GM18499 (cell line): ENCODE measurements around the gene PDZD7.

Source experiments
- ATAC-seq: cut with Tn5 transposase; IDR thresholded peaks from one replicate; pipeline ENCODE4 v1.9.1; 2021; ENCODE audit warnings: moderate number of reproducible peaks; ENCODE audit not compliant: insufficient read depth, unreplicated experiment

The PDZD7 gene

DNA sequence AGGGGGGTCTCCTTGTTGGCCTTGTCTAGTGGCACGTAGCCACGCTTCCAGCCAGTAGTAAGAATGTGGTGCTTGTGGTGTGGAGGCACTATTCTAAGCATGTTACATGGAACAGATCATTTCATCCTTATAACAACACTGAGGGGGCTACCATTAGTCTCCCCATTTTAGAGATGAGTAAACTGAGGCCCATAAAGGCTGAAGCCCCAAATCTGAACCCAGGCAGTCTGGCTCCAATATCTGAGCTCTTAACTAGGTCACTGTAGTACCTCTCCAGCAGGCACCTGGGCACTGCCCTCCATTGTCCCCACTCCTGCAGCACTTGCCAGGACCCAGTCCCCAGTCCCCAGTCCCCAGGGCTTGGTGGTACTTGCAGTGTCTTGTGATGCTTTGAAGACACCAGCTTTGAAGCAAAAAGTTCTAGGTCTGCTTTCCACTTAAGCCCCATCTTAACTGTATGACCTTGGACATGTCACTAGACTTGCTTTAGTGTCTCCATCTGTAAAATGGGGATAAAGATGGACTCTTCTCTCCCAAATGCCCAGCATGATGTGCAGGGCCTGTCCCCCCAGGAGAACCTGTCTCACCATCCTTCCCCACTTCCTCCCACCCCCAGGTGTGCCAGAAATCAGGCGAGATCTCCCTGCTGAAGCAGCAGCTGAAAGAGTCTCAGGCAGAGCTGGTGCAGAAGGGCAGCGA, 24.9 kb downstream of the PDZD7 start:
- ATAC-seq, result no peak

DNA sequence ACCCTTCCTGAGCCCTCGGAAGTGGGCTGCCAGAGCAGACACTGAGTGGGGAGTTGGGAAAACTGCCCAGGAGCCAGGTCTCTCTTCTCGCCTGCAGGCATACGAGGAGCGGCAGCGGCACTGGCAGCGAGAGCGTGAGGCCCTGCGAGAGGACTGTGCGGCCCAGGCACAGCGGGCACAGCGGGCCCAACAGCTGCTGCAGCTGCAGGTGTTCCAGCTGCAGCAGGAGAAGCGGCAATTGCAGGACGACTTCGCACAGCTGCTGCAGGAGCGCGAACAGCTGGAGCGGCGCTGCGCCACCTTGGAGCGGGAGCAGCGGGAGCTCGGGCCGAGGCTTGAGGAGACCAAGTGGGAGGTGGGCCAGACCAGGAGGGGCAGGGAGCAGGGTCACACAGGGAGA, 25.6 kb downstream of the PDZD7 start:
- ATAC-seq, result no peak

DNA sequence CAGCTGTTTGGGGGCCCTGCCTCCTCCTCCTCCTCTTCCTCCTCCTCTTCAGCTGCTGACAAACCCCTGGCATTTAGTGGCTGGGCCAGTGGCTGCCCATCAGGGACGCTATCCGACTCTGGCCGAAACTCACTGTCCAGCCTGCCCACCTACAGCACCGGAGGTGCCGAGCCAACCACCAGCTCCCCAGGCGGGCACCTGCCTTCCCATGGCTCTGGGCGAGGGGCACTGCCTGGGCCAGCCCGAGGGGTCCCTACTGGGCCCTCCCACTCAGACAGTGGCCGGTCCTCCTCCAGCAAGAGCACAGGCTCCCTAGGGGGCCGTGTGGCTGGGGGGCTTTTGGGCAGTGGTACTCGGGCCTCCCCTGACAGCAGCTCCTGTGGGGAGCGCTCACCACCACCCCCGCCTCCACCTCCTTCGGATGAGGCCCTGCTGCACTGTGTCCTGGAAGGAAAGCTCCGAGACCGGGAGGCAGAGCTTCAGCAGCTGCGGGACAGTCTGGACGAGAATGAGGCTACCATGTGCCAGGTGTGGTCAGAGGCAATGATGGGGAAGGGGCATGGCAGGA, 27.2 kb downstream of the PDZD7 start:
- ATAC-seq, result no peak

DNA sequence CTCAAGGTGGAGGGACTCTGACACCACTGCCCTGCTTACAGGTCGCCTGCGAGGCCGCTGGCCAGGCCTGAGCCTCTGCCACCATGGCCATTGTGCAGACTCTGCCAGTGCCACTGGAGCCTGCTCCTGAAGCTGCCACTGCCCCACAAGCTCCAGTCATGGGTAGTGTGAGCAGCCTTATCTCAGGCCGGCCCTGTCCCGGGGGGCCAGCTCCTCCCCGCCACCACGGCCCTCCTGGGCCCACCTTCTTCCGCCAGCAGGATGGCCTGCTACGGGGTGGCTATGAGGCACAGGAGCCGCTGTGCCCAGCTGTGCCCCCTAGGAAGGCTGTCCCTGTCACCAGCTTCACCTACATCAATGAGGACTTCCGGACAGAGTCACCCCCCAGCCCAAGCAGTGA, 28.5 kb downstream of the PDZD7 start:
- no peak for ATAC-seq

DNA sequence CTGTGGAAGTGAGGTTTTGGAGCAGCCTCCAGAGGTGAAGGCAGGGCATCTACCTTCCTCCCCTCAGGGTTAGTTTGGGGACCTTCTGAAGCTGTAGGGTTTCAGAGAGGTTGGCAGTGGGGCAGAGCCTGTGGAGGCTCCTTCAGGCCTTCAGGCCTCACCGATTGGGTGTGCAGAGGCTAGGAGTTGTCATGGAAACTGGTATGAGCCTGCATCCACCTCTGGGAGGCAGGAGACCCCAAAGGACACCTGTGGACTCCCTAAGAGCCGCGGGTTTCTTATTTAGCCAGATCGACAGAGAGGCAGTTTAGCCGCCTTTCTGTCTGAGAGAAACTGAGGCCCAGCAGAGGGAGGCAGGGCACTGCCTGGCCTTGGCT, 29.3 kb downstream of the PDZD7 start:
- ATAC-seq, result no peak

GRCh38 chr10:101000915-101001658, 29.8 kb downstream of the PDZD7 start:
- no peak for ATAC-seq

DNA sequence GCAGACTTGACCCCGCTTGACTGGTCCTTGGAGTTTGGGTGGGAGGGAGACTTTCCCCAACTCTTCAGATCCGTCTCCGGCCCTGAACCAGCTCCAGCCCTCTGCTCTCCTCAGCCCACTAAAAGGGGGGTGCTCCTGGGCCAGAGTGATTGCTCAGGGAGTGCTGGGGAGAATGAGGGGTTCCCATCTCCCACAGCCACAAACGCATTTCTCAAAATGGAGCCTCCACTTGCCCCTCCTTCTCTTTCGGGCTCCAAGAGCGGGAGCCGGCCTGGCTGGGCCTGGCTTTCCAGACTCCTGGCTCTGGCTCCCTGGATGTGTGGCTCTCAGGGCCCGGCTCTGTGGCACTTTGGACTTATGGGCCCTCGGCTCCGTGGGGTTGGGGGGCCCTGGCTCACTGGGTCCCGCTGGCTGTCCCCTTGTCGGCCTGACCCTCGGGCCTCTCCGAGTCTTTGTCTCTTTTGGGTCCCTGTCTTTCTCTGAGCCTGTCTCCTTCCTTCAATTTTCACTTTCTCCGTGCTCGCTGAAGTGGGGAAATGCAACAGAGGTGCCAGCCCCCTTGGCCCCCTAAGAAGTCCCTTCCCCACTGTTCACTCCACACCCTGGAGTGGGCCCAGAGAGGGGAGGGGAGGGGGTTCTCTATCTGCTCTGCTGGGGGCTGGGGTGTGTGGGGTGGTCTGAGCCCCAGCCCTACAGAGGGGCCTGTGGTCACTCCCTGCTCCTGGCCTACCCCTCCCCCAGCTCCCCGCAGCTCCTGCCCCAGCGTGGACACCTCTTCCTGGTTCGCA, 30.6 kb downstream of the PDZD7 start:
- ATAC-seq, result no peak

- ATAC-seq, result no peak
Observed at GRCh38 chr10:100999742-101000126, 31.2 kb downstream of the PDZD7 start, which contains the start of gene LZTS2. Gene LZTS2 (plus strand): TSS chr10:100999808. CDS start chr10:101002539, 2,731 bp downstream.

GRCh38 chr10:100998991-100999741, 31.8 kb downstream of the PDZD7 start:
- ATAC-seq, result no peak

DNA sequence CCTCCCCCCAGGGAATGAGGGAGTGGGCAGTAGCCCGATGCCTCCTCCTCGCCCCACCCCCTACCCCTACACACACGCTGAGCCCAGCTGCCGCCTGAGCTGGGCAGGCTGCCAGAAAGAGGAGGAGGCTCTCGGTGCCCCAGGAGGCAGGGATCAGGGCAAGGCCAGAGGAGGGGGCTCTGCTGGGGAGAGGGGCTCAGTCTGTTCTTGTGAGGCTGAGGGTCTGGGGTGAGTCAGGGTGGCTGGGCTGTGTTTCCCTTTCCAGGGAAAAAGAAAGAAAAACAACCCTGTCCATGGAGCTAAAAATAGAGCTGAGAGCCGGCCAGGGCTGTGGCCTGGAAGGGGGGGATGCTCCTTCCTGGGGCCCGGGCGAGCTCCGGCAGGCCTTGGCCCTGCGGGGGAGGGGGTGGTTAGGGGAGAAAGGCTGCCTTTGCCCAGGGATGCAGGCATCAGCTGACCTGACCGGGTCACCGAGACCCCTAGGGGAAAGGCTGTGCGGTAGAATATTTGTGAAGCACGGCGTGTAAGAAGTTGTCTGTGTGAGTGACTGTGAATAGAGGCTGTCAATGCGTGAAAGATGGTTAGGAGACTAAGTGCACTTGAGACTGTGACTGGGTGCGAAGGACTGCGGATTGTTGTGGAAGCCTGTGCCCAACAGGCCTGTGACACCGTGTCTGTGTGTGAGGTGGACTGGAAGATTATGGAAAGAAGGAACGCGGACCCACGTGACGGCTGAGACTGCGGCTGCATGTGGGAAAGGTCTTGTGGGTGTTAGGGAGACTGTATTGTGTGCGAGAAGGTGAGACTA, 32.5 kb downstream of the PDZD7 start:
- ATAC-seq, result no peak

DNA sequence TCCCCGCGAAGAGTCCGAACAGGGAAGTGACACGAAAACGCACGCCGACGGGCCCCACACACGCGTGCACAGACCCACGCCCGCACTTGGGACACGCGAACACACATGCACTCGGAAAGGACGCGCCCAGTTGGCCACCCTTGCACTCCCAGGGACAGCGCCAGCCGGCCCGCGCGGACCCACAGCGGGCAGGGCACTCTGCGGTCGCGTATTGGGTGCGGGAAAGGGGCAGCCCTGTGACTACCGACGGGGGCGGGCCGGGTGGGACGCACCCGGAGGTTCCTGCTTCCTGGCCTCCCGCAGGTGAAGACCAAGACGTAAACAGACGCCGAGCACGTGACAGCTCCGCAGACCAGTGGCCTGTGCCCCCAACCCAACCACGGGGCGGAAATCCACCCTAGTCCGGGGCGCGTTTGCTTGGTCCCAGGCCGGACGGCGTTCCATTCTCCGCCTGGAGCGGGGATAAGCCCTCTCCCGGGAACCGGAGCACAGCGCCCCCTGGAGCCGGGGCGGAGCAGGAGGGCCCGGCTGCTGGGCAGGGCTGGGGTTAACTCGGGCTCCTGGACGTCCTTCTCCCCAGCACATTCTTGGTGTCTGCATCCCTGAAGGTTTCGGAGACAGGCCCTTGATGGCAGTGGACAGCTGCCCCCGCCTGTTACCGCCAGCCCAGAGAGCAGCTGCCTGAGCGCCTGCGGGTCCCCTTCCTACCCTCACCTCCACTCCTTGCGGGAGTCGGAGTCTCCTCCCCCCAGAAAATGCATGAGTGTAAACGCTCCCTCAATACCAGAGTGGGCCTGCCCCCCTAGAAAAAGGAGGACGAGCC, 33.4 kb downstream of the PDZD7 start:
- no peak for ATAC-seq

- no peak for ATAC-seq
Observed at GRCh38 chr10:100996678-100997359, 34.1 kb downstream of the PDZD7 start.

- ATAC-seq, result no peak
Observed at GRCh38 chr10:100995181-100995580, 35.7 kb downstream of the PDZD7 start.

GRCh38 chr10:100993986-100994708, 36.8 kb downstream of the PDZD7 start:
- ATAC-seq, result no peak

- no peak for ATAC-seq
Observed at GRCh38 chr10:100989088-100989487, 41.8 kb downstream of the PDZD7 start.

GRCh38 chr10:100988166-100988565, 42.8 kb downstream of the PDZD7 start:
- no peak for ATAC-seq

- no peak for ATAC-seq
Observed at GRCh38 chr10:100987685-100988049, 43.3 kb downstream of the PDZD7 start.
